ENCODE data around the gene CD22. TPM values are rescaled to one million over a fixed set of nuclear protein-coding genes. Genes with fewer than 3 reads are reported as not detected.
"Not testable (repeated sequence)": the region's sequence is repeated elsewhere in the genome, so short reads cannot be mapped to it uniquely, and the experiment has no call there.

CD22 gene
- total RNA-seq = 8.8 TPM
- 1.6 TPM for polyA plus RNA-seq

DNA sequence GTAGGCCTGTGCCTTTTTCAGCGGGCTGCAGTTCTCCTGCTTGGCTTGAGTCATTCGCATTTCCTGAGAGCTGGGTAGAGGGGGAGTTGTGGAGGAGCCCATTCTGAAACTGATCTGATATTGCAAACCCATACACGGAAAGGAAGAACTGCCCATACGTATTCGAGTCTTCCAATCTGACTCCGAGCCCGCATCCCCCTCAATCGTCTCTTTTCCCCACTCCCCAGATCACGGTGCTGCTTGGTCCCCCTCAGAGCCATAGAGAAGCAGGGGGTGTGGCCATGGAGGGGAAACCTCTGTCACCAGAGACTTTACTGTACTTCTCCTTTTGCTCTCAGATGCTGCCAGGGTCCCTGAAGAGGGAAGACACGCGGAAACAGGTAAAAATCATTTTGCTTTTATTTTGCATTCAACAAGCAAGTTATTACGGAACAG is at the start of gene CD22:
Gene CD22, plus strand, starts transcription at position 337 of the 435 bp plus-strand sequence. CDS start 2,854 bp downstream, outside the sequence.
- Histone ChIP-seq H3K36me3 (ENCODE audit: insufficient read depth) (no peaks in the 10 kb centered on the region), H3K4me1 (ENCODE audit: insufficient read depth) (no peaks in the 10 kb centered on the region), H3K4me3 (ENCODE audit: low read depth, low read length) (no peak within 1 kb of the TSS), H3K27ac (ENCODE audit: low read depth) (no peak within 1 kb of the TSS)
- 75% methylated on average over 12 of the region's 12 CpGs for WGBS
- no peak for DNase-seq (ENCODE audit: extremely low spot score)

- no peak for DNase-seq (ENCODE audit: extremely low spot score)
- Histone ChIP-seq H3K4me1 (ENCODE audit: insufficient read depth) (no peaks in the 10 kb centered on the region), H3K27ac (ENCODE audit: low read depth) (no peak overlapping the region), H3K36me3 (ENCODE audit: insufficient read depth) (no peaks in the 10 kb centered on the region), H3K4me3 (ENCODE audit: low read depth, low read length) (no peak overlapping the region)
- WGBS = 87% methylated on average over 11 of the region's 11 CpGs
Observed at GRCh38 chr19:35279374-35279773, 49.6 kb upstream of the CD22 start.

- Histone ChIP-seq H3K4me3 (ENCODE audit: low read depth, low read length) (no peak overlapping the region), H3K27ac (ENCODE audit: low read depth) (no peak overlapping the region), H3K4me1 (ENCODE audit: insufficient read depth) (no peaks in the 10 kb centered on the region), H3K36me3 (ENCODE audit: insufficient read depth) (no peaks in the 10 kb centered on the region)
- WGBS = 59% methylated on average over 12 of the region's 12 CpGs
- DNase-seq (ENCODE audit: extremely low spot score) = no peak
Observed at GRCh38 chr19:35279985-35280821, 48.8 kb upstream of the CD22 start.

GRCh38 chr19:35281303-35281702 is 47.7 kb upstream of the CD22 start:
- no peaks in the 10 kb centered on the region for H3K4me1 ChIP-seq (ENCODE audit: insufficient read depth)
- H3K36me3 ChIP-seq (ENCODE audit: insufficient read depth) = no peaks in the 10 kb centered on the region
- H3K4me3 ChIP-seq (ENCODE audit: low read depth, low read length) = no peak overlapping the region
- no peak for DNase-seq (ENCODE audit: extremely low spot score)
- WGBS = 55% methylated on average over 4 of the region's 4 CpGs
- H3K27ac ChIP-seq (ENCODE audit: low read depth) = no peak overlapping the region

DNA sequence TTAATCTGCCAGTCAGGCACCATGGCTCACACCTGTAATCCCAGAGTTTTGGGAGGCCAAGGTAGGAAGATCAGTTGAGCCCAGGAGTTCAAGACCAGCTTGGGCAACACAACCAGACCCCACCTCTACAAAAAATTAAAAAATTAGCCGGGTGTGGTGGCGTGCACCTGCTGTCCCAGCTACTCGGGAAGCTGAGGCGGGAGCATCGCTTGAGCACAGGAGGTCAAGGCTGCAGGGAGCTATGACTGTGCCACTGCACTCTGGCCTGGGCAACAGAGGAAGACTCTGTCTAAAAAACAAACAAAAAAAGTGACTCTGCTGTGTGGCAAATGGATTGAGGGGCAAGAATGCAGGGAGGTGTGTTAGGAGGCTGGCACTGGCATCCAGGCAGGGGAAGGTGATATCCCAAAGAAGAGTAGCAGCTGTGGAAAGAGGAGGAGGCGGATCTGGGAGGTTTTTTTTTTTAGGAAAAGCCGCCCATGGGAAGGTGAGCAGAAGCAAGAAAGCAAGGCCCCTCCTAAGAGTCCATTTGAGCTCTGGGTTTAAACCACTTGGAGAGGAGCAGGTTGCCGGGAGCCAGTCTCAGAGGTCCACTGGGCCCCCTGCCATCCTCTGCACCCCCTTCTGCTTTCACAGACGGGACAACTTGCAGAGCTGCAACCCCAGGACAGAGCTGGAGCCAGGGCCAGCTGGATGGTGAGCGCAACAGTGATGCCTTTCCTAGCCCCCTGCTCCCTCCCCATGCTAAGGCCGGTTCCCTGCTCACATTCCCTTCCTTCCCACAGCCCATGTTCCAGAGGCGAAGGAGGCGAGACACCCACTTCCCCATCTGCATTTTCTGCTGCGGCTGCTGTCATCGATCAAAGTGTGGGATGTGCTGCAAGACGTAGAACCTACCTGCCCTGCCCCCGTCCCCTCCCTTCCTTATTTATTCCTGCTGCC is 44.6 kb upstream of the CD22 start:
- WGBS = 77% methylated on average over 17 of the region's 17 CpGs
- no peak overlapping the region for H3K27ac ChIP-seq (ENCODE audit: low read depth)

GRCh38 chr19:35285095-35285449 is 43.9 kb upstream of the CD22 start:
- H3K36me3 ChIP-seq (ENCODE audit: insufficient read depth) = no peaks in the 10 kb centered on the region
- H3K4me3 ChIP-seq (ENCODE audit: low read depth, low read length) = no peak overlapping the region
- no peak for DNase-seq (ENCODE audit: extremely low spot score)
- no peak overlapping the region for H3K27ac ChIP-seq (ENCODE audit: low read depth)
- 57% methylated on average over 1 of the region's 1 CpG for WGBS
- no peaks in the 10 kb centered on the region for H3K4me1 ChIP-seq (ENCODE audit: insufficient read depth)

More for the DNA sequence above, 44.6 kb upstream of the CD22 start:
- Histone ChIP-seq H3K36me3 (ENCODE audit: insufficient read depth) (no peaks in the 10 kb centered on the region), H3K4me1 (ENCODE audit: insufficient read depth) (no peaks in the 10 kb centered on the region), H3K4me3 (ENCODE audit: low read depth, low read length) (no peak overlapping the region)
- DNase-seq (ENCODE audit: extremely low spot score) = no peak

GRCh38 chr19:35285465-35285864 is 43.5 kb upstream of the CD22 start:
- not testable (repeated sequence) for H3K36me3 ChIP-seq (ENCODE audit: insufficient read depth); H3K27ac ChIP-seq (ENCODE audit: low read depth); DNase-seq (ENCODE audit: extremely low spot score); H3K4me3 ChIP-seq (ENCODE audit: low read depth, low read length); H3K4me1 ChIP-seq (ENCODE audit: insufficient read depth)
- 91% methylated on average over 3 of the region's 3 CpGs for WGBS

GRCh38 chr19:35286101-35286500 is 42.9 kb upstream of the CD22 start:
- not testable (repeated sequence) for H3K4me1 ChIP-seq (ENCODE audit: insufficient read depth); H3K36me3 ChIP-seq (ENCODE audit: insufficient read depth); DNase-seq (ENCODE audit: extremely low spot score); H3K27ac ChIP-seq (ENCODE audit: low read depth); H3K4me3 ChIP-seq (ENCODE audit: low read depth, low read length)
- WGBS = 84% methylated on average over 5 of the region's 5 CpGs

DNA sequence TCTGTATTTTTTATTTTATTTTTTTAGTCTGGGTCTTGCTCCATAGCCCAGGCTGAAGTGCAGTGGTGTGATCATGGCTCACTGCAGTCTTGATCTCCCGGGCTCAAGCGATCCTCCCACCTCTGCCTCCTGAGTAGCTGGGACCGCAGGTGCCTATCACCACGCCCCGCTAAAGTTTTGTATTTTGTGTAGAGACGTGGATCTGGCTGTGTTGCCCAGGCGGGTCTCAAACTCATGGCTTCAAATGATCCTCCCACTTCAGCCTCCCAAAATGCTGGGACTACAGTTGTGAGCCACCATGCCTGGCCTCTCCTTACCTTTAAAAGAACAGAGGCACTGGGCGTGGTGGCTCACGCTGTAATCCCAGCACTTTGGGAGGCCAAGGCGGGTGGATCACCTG is 41.3 kb upstream of the CD22 start:
- no peak overlapping the region for H3K4me3 ChIP-seq (ENCODE audit: low read depth, low read length)
- no peak for DNase-seq (ENCODE audit: extremely low spot score)
- no peaks in the 10 kb centered on the region for H3K36me3 ChIP-seq (ENCODE audit: insufficient read depth)
- WGBS = 91% methylated on average over 10 of the region's 10 CpGs
- no peaks in the 10 kb centered on the region for H3K4me1 ChIP-seq (ENCODE audit: insufficient read depth)
- H3K27ac ChIP-seq (ENCODE audit: low read depth) = no peak overlapping the region

- H3K4me3 ChIP-seq (ENCODE audit: low read depth, low read length) = no peak overlapping the region
- H3K27ac ChIP-seq (ENCODE audit: low read depth) = no peak overlapping the region
- WGBS = 66% methylated on average over 2 of the region's 2 CpGs
- no peak for DNase-seq (ENCODE audit: extremely low spot score)
- H3K4me1 ChIP-seq (ENCODE audit: insufficient read depth) = no peaks in the 10 kb centered on the region
- H3K36me3 ChIP-seq (ENCODE audit: insufficient read depth) = no peaks in the 10 kb centered on the region
Observed at GRCh38 chr19:35288331-35288730, 40.7 kb upstream of the CD22 start.

GRCh38 chr19:35288906-35289305 is 40.1 kb upstream of the CD22 start:
- no peak for DNase-seq (ENCODE audit: extremely low spot score)
- Histone ChIP-seq H3K36me3 (ENCODE audit: insufficient read depth) (no peaks in the 10 kb centered on the region), H3K27ac (ENCODE audit: low read depth) (no peak overlapping the region), H3K4me3 (ENCODE audit: low read depth, low read length) (no peak overlapping the region), H3K4me1 (ENCODE audit: insufficient read depth) (no peaks in the 10 kb centered on the region)
- WGBS = 60% methylated on average over 5 of the region's 5 CpGs

- Histone ChIP-seq H3K36me3 (ENCODE audit: insufficient read depth) (no peaks in the 10 kb centered on the region), H3K27ac (ENCODE audit: low read depth) (no peak overlapping the region), H3K4me3 (ENCODE audit: low read depth, low read length) (no peak overlapping the region), H3K4me1 (ENCODE audit: insufficient read depth) (no peaks in the 10 kb centered on the region)
- no peak for DNase-seq (ENCODE audit: extremely low spot score)
- WGBS = 67% methylated on average over 20 of the region's 20 CpGs
Observed at GRCh38 chr19:35290381-35291127, 38.4 kb upstream of the CD22 start.

DNA sequence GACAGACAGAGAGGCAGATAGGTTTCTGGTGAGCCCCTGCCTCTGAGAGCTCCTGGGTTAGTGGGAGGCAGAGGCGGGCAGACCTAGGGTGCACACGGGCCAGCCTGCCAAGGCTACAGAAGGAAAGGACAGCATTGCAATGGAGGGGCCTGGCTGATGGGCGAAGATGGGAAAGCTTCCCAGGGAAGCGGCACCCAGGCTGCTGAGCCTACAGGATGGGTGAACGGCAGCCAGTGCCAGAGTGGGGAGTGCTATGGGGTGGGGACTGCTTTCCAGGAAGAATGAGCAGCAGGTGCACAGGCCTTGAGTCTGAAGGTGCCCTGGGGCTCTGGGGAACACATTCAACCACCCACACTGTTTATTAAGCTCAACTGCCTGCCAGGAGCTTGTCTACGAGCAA is 37.7 kb upstream of the CD22 start:
- 69% methylated on average over 6 of the region's 6 CpGs for WGBS
- Histone ChIP-seq H3K4me1 (ENCODE audit: insufficient read depth) (no peaks in the 10 kb centered on the region), H3K4me3 (ENCODE audit: low read depth, low read length) (no peak overlapping the region), H3K36me3 (ENCODE audit: insufficient read depth) (no peaks in the 10 kb centered on the region), H3K27ac (ENCODE audit: low read depth) (no peak overlapping the region)
- DNase-seq (ENCODE audit: extremely low spot score) = no peak
